K562 (cell line): ENCODE results near the gene HMGN1. TPM values are rescaled to one million over a fixed set of nuclear protein-coding genes. Genes with fewer than 3 reads are reported as not detected.

Source experiments
- ETV5 ChIP-seq: sonication (generic); formaldehyde crosslinking; IDR thresholded peaks from 2 replicates; pipeline ENCODE4 v1.4.0; 2020; ENCODE audit warnings: low read depth, mild to moderate bottlenecking, missing genetic modification reagents
- L3MBTL2 ChIP-seq: fragments of 450-650 bp; IDR thresholded peaks from 2 replicates; pipeline ENCODE4 v1.6.1; 2016; ENCODE audit warnings: mild to moderate bottlenecking, moderate library complexity
- LCOR ChIP-seq: sonication (generic); formaldehyde crosslinking; IDR thresholded peaks from 2 replicates; pipeline ENCODE4 v1.8.0; 2022; ENCODE audit warnings: mild to moderate bottlenecking, missing genetic modification reagents
- NR2C2 ChIP-seq, 2 experiments: fragments of 200-800 bp in 1 of 2; sonication (Bioruptor generic) in 1 of 2; sonication (generic) in 1 of 2; formaldehyde crosslinking in 1 of 2; IDR thresholded peaks; 2 replicates each; pipeline versions ENCODE4 v1.6.1 to v1.8.0; 2016 to 2022; ENCODE audit warnings: mild to moderate bottlenecking in 1 of 2, missing compliant biosample characterization in 1 of 2, missing genetic modification characterization in 1 of 2, missing genetic modification reagents in 1 of 2
- SIRT6 ChIP-seq: IDR thresholded peaks from one replicate; pipeline ENCODE4 v1.6.1; 2012; ENCODE audit warnings: low read depth, mild to moderate bottlenecking, control low read depth, inconsistent platforms, low read length, moderate library complexity
- SMARCA4 ChIP-seq: fragments of 450-650 bp; IDR thresholded peaks from 2 replicates; pipeline ENCODE4 v1.6.1; 2016
- ZBTB40 ChIP-seq, 2 experiments: fragments of 450-650 bp in 1 of 2; sonication (generic) in 1 of 2; formaldehyde crosslinking in 1 of 2; IDR thresholded peaks; 2 replicates each; pipeline versions ENCODE4 v1.7.1 to v1.9.0; 2016 to 2022; ENCODE audit warnings: inconsistent platforms in 1 of 2, mild to moderate bottlenecking in 1 of 2, missing genetic modification reagents in 1 of 2
- ZNF318 ChIP-seq, 2 experiments: fragments of 450-650 bp; IDR thresholded peaks; 2 replicates each; pipeline ENCODE4 v1.6.1; 2016; ENCODE audit warnings: mild to moderate bottlenecking in 2 of 2, borderline replicate concordance in 1 of 2, low read depth in 1 of 2, moderate library complexity in 1 of 2
- polyA plus RNA-seq, 8 experiments: library from polyadenylated mRNA; depleted of rRNA in 4 of 8; stranded (reverse) in 5 of 8; unstranded in 3 of 8; fragments of >200 nt; fragmentation: Nextera tagmentation in 2 of 8; fragmentation: Illumina TruSeq in 1 of 8; extraction: Ambion mirVana in 2 of 8; extraction: Trizol in 1 of 8; gene quantifications; 2 replicates each; pipeline versions ENCODE4 v1.2.1 to v1.2.3, GENCODE V29; 2011 to 2014; ENCODE audit warnings: inconsistent platforms in 1 of 8, missing spikeins in 1 of 8
- total RNA-seq, 7 experiments: library from RNA; depleted of rRNA in 6 of 7; stranded (reverse); fragments of >200 nt in 6 of 7; fragmentation: Illumina TruSeq in 2 of 7; extraction: Trizol in 2 of 7; gene quantifications; 2 replicates each; pipeline versions ENCODE4 v1.2.1 to v1.2.3, GENCODE V29; 2011 to 2021; ENCODE audit warnings: low replicate concordance in 1 of 7

The HMGN1 gene
- total and polyA plus RNA-seq, 9 of the 15 experiments (the other 6 are each of a cell fraction or from before 2014, with no cell fraction given): 124 to 626 (median 498) TPM

GRCh38 chr21:39348355-39349210 is at the start of gene HMGN1 (continued):
- no peak for TF ChIP-seq NR2C2 (CRISPR knock-in tag; IDR thresholded peaks at IDR 0.05)
- peak; percentile 7; the same call in 1 of the 2 replicates for TF ChIP-seq NR2C2 (tag; IDR thresholded peaks at IDR 0.05)
- no peak for TF ChIP-seq SIRT6
- TF ChIP-seq LCOR (CRISPR knock-in tag): no peak
- TF ChIP-seq ZBTB40 (IDR thresholded peaks at IDR 0.05): peak; percentile 2
- no peak; the same call in 1 of the 2 replicates for TF ChIP-seq ZBTB40 (CRISPR knock-in tag; IDR thresholded peaks at IDR 0.05)
- 0 out of 2 replicates have a peak, but pooled peaks have one; percentile 1 for TF ChIP-seq SMARCA4
- TF ChIP-seq ZNF318 (IDR thresholded peaks at IDR 0.05; ENCODE audit: borderline replicate concordance in 1 of 2, low read depth in 1 of 2): no peak
- TF ChIP-seq ETV5 (CRISPR knock-in tag): peak; percentile 33; the same call in 1 of the 2 replicates
- peak; percentile 68 for TF ChIP-seq L3MBTL2
